Mucosa of descending colon (tissue), 3 donors: ENCODE data around the gene S100A7. TPM values are rescaled to one million over a fixed set of nuclear protein-coding genes. Genes with fewer than 3 reads are reported as not detected.
"Not testable (repeated sequence)": the region's sequence is repeated elsewhere in the genome, so short reads cannot be mapped to it uniquely, and the experiment has no call there.

Source experiments
- ATAC-seq: fragments of 200-7000 bp; cut with Tn5 transposase; one replicate; pipeline ENCODE4 v1.9.1; 2020; ENCODE audit warnings: mild to moderate bottlenecking, moderate library complexity
- DNase-seq, 3 donors: peaks; one replicate each; pipeline ENCODE4 v3.0.0-alpha.2; 2020
- H3K36me3 ChIP-seq: fragments of 200-600 bp; one replicate; pipeline ENCODE4 v1.8.0; 2021; ENCODE audit warnings: low read depth, mild to moderate bottlenecking
- H3K4me1 ChIP-seq: fragments of 200-600 bp; one replicate; pipeline ENCODE4 v1.8.0; 2021; ENCODE audit warnings: low read depth, mild to moderate bottlenecking
- H3K4me3 ChIP-seq: fragments of 200-600 bp; one replicate; pipeline ENCODE4 v1.8.0; 2021; ENCODE audit warnings: mild to moderate bottlenecking
- H3K9me3 ChIP-seq: fragments of 200-600 bp; one replicate; pipeline ENCODE4 v1.8.0; 2021; ENCODE audit warnings: mild to moderate bottlenecking
- CTCF ChIP-seq: fragments of 200-600 bp; IDR thresholded peaks from one replicate; pipeline ENCODE4 v1.8.0; 2022; ENCODE audit warnings: antibody characterized with exemption, mild to moderate bottlenecking
- intact Hi-C, 2 donors: fragments of 100-400 bp; cut with DNase I in 1 of 2; cut with micrococcal nuclease in 1 of 2; formaldehyde crosslinking; loops; one replicate each; pipeline versions ENCODE4 v1.11.0 to v1.11.1; 2022; cut with DNase I, micrococcal nuclease
- total RNA-seq, 3 donors: library from RNA; stranded (reverse); fragmentation: NEBNext Ultra II Directional in 2 of 3; extraction: Animal tissue kit (Norgen Biotek cat#: 25700) in 2 of 3; gene quantifications; one replicate each; pipeline versions ENCODE4 v1.2.1 to v1.2.4, GENCODE V29; 2021 to 2023
- donor health status: DM: no; HTN: no; CAD: no; lungs with moderate emphysema.
- donor health status: DM: no; HTN: no; CAD: no.
- donor health status: DM: no; HTN: yes; CAD: no.

Gene S100A7
- total RNA-seq, 3 donors from 2014 or later = not detected

GRCh38 chr1:153426809-153427208, 33.6 kb downstream of the S100A7 start:
- Histone ChIP-seq H3K4me1 (no peaks in the 10 kb centered on the region), H3K4me3 (no peak overlapping the region), H3K9me3 (no peaks in the 10 kb centered on the region), H3K36me3 (no peaks in the 10 kb centered on the region)
- ATAC-seq = no peak
- intact Hi-C loops = no loop called here
- no peak for TF ChIP-seq CTCF
- no peak for DNase-seq

- intact Hi-C loops = no loop called here
- Histone ChIP-seq H3K9me3 (no peaks in the 10 kb centered on the region), H3K4me3 (no peak overlapping the region), H3K36me3 (no peaks in the 10 kb centered on the region), H3K4me1 (no peaks in the 10 kb centered on the region)
- peak in 2 of 3 donors; percentile 75 to 89 for DNase-seq
- peak; percentile 77 for ATAC-seq
- TF ChIP-seq CTCF = no peak
Measured at GRCh38 chr1:153422450-153423068, 37.9 kb downstream of the S100A7 start.

GRCh38 chr1:153420306-153420705, 40.1 kb downstream of the S100A7 start:
- Histone ChIP-seq H3K9me3 (no peaks in the 10 kb centered on the region), H3K4me1 (no peaks in the 10 kb centered on the region), H3K4me3 (no peak overlapping the region), H3K36me3 (no peaks in the 10 kb centered on the region)
- TF ChIP-seq CTCF = no peak
- intact Hi-C loops = no loop called here
- no peak for ATAC-seq
- DNase-seq = no peak

GRCh38 chr1:153419436-153419793, 41.0 kb downstream of the S100A7 start:
- intact Hi-C loops, H3K4me3 ChIP-seq, H3K4me1 ChIP-seq, H3K9me3 ChIP-seq, ATAC-seq, DNase-seq, H3K36me3 ChIP-seq: not testable (repeated sequence)

- H3K9me3 ChIP-seq, intact Hi-C loops, H3K4me3 ChIP-seq, DNase-seq, H3K36me3 ChIP-seq, H3K4me1 ChIP-seq, ATAC-seq: not testable (repeated sequence)
Measured at GRCh38 chr1:153418758-153419435, 41.6 kb downstream of the S100A7 start.

GRCh38 chr1:153417136-153417888, 43.1 kb downstream of the S100A7 start:
- no peak for ATAC-seq
- TF ChIP-seq CTCF = no peak
- no peaks in the 10 kb centered on the region for H3K4me1 ChIP-seq
- H3K36me3 ChIP-seq = no peaks in the 10 kb centered on the region
- no peak overlapping the region for H3K4me3 ChIP-seq
- intact Hi-C loops = no loop called here
- DNase-seq = no peak
- H3K9me3 ChIP-seq = no peaks in the 10 kb centered on the region
